WTC11 (cell line): Measurements from ENCODE around the gene STAMBPL1. TPM values are rescaled to one million over a fixed set of nuclear protein-coding genes. Genes with fewer than 3 reads are reported as not detected.

Source experiments
- ATAC-seq: fragments of 200-7000 bp; cut with Tn5 transposase; 2 replicates; pipeline ENCODE4 v1.10.0; 2021; ENCODE audit warnings: mild to moderate bottlenecking, moderate library complexity
- CTCF ChIA-PET: fragments of 300-600 bp; sonication (Branson Sonifier 250); formaldehyde crosslinking; loops from one replicate; lab custom pipeline; 2021; ENCODE audit warnings: antibody characterized with exemption; lab: Charles Lee
- POLR2A ChIA-PET: fragments of 350-600 bp; sonication (Branson Sonifier 250); formaldehyde crosslinking; loops from one replicate; lab custom pipeline; 2021; ENCODE audit warnings: antibody characterized with exemption; lab: Charles Lee
- DNase-seq: peaks from one replicate; pipeline ENCODE4 v3.0.0; 2021; ENCODE audit warnings: low spot score
- H3K27ac Mint-ChIP-seq: 2 replicates; pipeline ENCODE4 v1.8.0; 2021; ENCODE audit warnings: mixed read lengths
- H3K27me3 Mint-ChIP-seq: 2 replicates; pipeline ENCODE4 v1.8.0; 2021; ENCODE audit warnings: low read depth, mild to moderate bottlenecking, moderate library complexity, mixed read lengths
- H3K36me3 Mint-ChIP-seq: 2 replicates; pipeline ENCODE4 v1.8.0; 2021; ENCODE audit warnings: mixed read lengths
- H3K4me1 Mint-ChIP-seq: 2 replicates; pipeline ENCODE4 v1.8.0; 2022; ENCODE audit warnings: mixed read lengths
- H3K4me3 Mint-ChIP-seq: 2 replicates; pipeline ENCODE4 v1.8.0; 2021; ENCODE audit warnings: mild to moderate bottlenecking, moderate library complexity, mixed read lengths
- H3K9me3 Mint-ChIP-seq: 2 replicates; pipeline ENCODE4 v1.8.0; 2021; ENCODE audit warnings: mixed read lengths
- ARID4B ChIP-seq: sonication (generic); formaldehyde crosslinking; IDR thresholded peaks from 2 replicates; pipeline ENCODE4 v1.8.0; 2023; ENCODE audit warnings: missing genetic modification reagents, mild to moderate bottlenecking, borderline replicate concordance
- ELF4 ChIP-seq: sonication (generic); formaldehyde crosslinking; IDR thresholded peaks from 2 replicates; pipeline ENCODE4 v1.8.1; 2022; ENCODE audit warnings: low read depth, mild to moderate bottlenecking, moderate library complexity, missing genetic modification reagents
- FOXJ3 ChIP-seq: sonication (generic); formaldehyde crosslinking; IDR thresholded peaks from 2 replicates; pipeline ENCODE4 v1.9.0; 2021; ENCODE audit warnings: missing genetic modification reagents, mild to moderate bottlenecking, borderline replicate concordance
- FOXP4 ChIP-seq: sonication (generic); formaldehyde crosslinking; IDR thresholded peaks from 2 replicates; pipeline ENCODE4 v1.8.0; 2022; ENCODE audit warnings: mild to moderate bottlenecking, missing genetic modification reagents
- GTF2I ChIP-seq: fragments of 250-450 bp; sonication (Bioruptor Pico); conservative IDR thresholded peaks from 2 replicates; pipeline ENCODE4 v1.4.0; 2021; ENCODE audit warnings: mild to moderate bottlenecking
- MAX ChIP-seq: sonication (generic); formaldehyde crosslinking; IDR thresholded peaks from 2 replicates; pipeline ENCODE4 v1.8.0; 2022; ENCODE audit warnings: mild to moderate bottlenecking, missing genetic modification reagents
- MXD4 ChIP-seq: fragments of 250-450 bp; sonication (Bioruptor Pico); IDR thresholded peaks from 2 replicates; pipeline ENCODE4 v1.8.0; 2021; ENCODE audit warnings: mild to moderate bottlenecking, moderate library complexity, borderline replicate concordance
- NFATC4 ChIP-seq: fragments of 250-450 bp; sonication (Bioruptor Pico); IDR thresholded peaks from 2 replicates; pipeline ENCODE4 v1.9.0; 2021; ENCODE audit warnings: mild to moderate bottlenecking
- NFE2L1 ChIP-seq: sonication (generic); formaldehyde crosslinking; IDR thresholded peaks from 2 replicates; pipeline ENCODE4 v1.8.1; 2023; ENCODE audit warnings: missing genetic modification reagents
- NR1H2 ChIP-seq: sonication (generic); formaldehyde crosslinking; IDR thresholded peaks from 2 replicates; pipeline ENCODE4 v1.9.0; 2021; ENCODE audit warnings: mild to moderate bottlenecking, moderate library complexity, missing genetic modification reagents
- PRDM15 ChIP-seq: sonication (generic); formaldehyde crosslinking; IDR thresholded peaks from 2 replicates; pipeline ENCODE4 v1.8.0; 2022; ENCODE audit warnings: missing genetic modification reagents
- RORB ChIP-seq: fragments of 250-450 bp; sonication (Bioruptor Pico); IDR thresholded peaks from 2 replicates; pipeline ENCODE4 v1.9.0; 2021; ENCODE audit warnings: mild to moderate bottlenecking
- SMAD4 ChIP-seq: sonication (generic); formaldehyde crosslinking; IDR thresholded peaks from 2 replicates; pipeline ENCODE4 v1.8.0; 2022; ENCODE audit warnings: mild to moderate bottlenecking, missing genetic modification reagents
- TCF7 ChIP-seq: sonication (generic); formaldehyde crosslinking; IDR thresholded peaks from 2 replicates; pipeline ENCODE4 v1.8.0; 2022; ENCODE audit warnings: mild to moderate bottlenecking, low read depth, missing genetic modification reagents, moderate library complexity
- TEAD4 ChIP-seq: sonication (generic); formaldehyde crosslinking; IDR thresholded peaks from 2 replicates; pipeline ENCODE4 v1.8.0; 2022; ENCODE audit warnings: mild to moderate bottlenecking, missing genetic modification reagents
- ZBTB21 ChIP-seq: sonication (generic); formaldehyde crosslinking; IDR thresholded peaks from 2 replicates; pipeline ENCODE4 v1.8.1; 2023; ENCODE audit warnings: mild to moderate bottlenecking, missing genetic modification reagents, borderline replicate concordance
- ZNF263 ChIP-seq: sonication (generic); formaldehyde crosslinking; IDR thresholded peaks from 2 replicates; pipeline ENCODE4 v1.8.1; 2022; ENCODE audit warnings: low read depth, mild to moderate bottlenecking, moderate library complexity, missing genetic modification reagents
- ZNF281 ChIP-seq: sonication (generic); formaldehyde crosslinking; IDR thresholded peaks from 2 replicates; pipeline ENCODE4 v1.8.0; 2023; ENCODE audit warnings: mild to moderate bottlenecking, missing genetic modification reagents
- ZNF396 ChIP-seq: fragments of 250-450 bp; sonication (Bioruptor Pico); IDR thresholded peaks from 2 replicates; pipeline ENCODE4 v1.8.0; 2021; ENCODE audit warnings: mild to moderate bottlenecking, moderate library complexity, borderline replicate concordance
- ZNF416 ChIP-seq: fragments of 250-450 bp; sonication (Bioruptor Pico); IDR thresholded peaks from 2 replicates; pipeline ENCODE4 v1.9.0; 2021; ENCODE audit warnings: mild to moderate bottlenecking, inconsistent platforms
- total RNA-seq: library from RNA; stranded (reverse); gene quantifications from 3 replicates; pipeline ENCODE4 v1.2.3, GENCODE V29; 2021

The STAMBPL1 gene
- total RNA-seq, 1 experiment from 2014 or later = 3.9 TPM

- TF ChIP-seq NFE2L1 (no peak), MAX (CRISPR knock-in tag) (no peak), ZNF263 (no peak), FOXJ3 (CRISPR knock-in tag) (no peak), NR1H2 (CRISPR knock-in tag) (no peak), TCF7 (CRISPR knock-in tag) (no peak), ARID4B (no peak), GTF2I (no peak), ZBTB21 (no peak), ELF4 (no peak)
Measured at GRCh38 chr10:88831709-88832108, 48.3 kb upstream of the STAMBPL1 start (continued).

GRCh38 chr10:88832376-88832775, 47.7 kb upstream of the STAMBPL1 start:
- no peaks in the 10 kb centered on the region for H3K4me1 Mint-ChIP-seq
- no peak overlapping the region for H3K4me3 Mint-ChIP-seq
- H3K27me3 Mint-ChIP-seq = no peaks in the 10 kb centered on the region
- no peak overlapping the region for H3K27ac Mint-ChIP-seq
- H3K9me3 Mint-ChIP-seq = no peaks in the 10 kb centered on the region
- POLR2A ChIA-PET = no interaction called here
- ATAC-seq = no peak
- CTCF ChIA-PET = no interaction called here
- TF ChIP-seq ZNF281 (CRISPR knock-in tag) (no peak), NFATC4 (no peak), ZNF416 (CRISPR knock-in tag) (no peak), RORB (CRISPR knock-in tag) (no peak), ZNF396 (CRISPR knock-in tag) (no peak)
- H3K36me3 Mint-ChIP-seq = no peaks in the 10 kb centered on the region
- no peak for DNase-seq

- no peak for TF ChIP-seq SMAD4
- TF ChIP-seq FOXJ3 (CRISPR knock-in tag) = no peak
- TF ChIP-seq MXD4 (CRISPR knock-in tag) = no peak
- no peak for TF ChIP-seq TEAD4
- no peak for TF ChIP-seq GTF2I
- no peak for TF ChIP-seq PRDM15 (CRISPR knock-in tag)
- no peak for TF ChIP-seq FOXP4 (CRISPR knock-in tag)
- Mint-ChIP-seq H3K27me3 (no peaks in the 10 kb centered on the region), H3K9me3 (no peaks in the 10 kb centered on the region), H3K4me3 (no peak overlapping the region), H3K36me3 (no peaks in the 10 kb centered on the region), H3K27ac (no peak overlapping the region), H3K4me1 (no peaks in the 10 kb centered on the region)
- ChIA-PET CTCF (no interaction called here), POLR2A (no interaction called here)
- DNase-seq (no peak), ATAC-seq (no peak)
Measured at GRCh38 chr10:88833156-88833555, 46.9 kb upstream of the STAMBPL1 start.
